HG03575 (cell line): ENCODE data around the gene PUS10.
"Not testable (repeated sequence)": the region's sequence is repeated elsewhere in the genome, so short reads cannot be mapped to it uniquely, and the experiment has no call there.

Source experiments
- ATAC-seq: cut with Tn5 transposase; IDR thresholded peaks from one replicate; pipeline ENCODE4 v1.9.1; 2021; ENCODE audit not compliant: unreplicated experiment, insufficient number of reproducible peaks, low FRiP score; ENCODE audit errors: extremely low read depth

Gene PUS10, protein sequence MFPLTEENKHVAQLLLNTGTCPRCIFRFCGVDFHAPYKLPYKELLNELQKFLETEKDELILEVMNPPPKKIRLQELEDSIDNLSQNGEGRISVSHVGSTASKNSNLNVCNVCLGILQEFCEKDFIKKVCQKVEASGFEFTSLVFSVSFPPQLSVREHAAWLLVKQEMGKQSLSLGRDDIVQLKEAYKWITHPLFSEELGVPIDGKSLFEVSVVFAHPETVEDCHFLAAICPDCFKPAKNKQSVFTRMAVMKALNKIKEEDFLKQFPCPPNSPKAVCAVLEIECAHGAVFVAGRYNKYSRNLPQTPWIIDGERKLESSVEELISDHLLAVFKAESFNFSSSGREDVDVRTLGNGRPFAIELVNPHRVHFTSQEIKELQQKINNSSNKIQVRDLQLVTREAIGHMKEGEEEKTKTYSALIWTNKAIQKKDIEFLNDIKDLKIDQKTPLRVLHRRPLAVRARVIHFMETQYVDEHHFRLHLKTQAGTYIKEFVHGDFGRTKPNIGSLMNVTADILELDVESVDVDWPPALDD

DNA sequence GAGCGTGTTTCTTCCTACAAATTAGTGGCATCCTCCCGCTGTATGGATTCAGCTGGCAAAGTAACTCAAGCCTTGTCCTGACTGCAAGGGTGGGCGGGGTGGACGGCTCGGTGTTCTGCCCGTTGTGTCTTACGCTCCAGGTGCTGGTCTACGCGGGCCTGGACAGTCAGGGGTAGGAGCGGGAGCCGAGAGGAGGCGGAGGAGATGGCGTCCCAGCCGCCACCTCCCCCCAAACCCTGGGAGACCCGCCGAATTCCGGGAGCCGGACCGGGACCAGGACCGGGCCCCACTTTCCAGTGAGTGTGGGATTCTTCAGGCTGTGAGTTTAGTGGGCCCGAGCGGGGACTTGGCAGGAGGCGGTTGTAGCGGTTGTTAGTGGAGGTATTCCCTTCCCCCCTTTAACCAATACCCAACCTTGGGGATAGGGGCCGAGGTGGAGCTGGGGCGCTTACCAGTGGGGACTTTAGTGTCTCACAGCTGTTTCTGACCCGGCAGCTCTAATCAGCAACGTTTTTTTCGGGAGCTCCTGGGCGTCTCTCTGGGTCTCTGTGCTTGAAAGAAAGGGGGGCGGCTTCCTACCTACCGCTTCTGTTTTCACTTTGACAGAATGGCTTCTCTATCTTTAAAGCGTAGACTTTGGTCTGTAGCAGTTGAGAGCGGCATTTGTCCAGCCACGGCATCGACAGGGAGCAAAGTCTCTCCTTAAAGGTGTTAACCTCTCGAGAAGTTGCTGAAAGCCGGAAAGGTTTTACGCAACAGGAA lies at the start of gene PUS10, which contains the start of gene PEX13:
PUS10 (minus strand) TSS at position 700 of the 762 bp plus-strand sequence. CDS start 6,365 bp downstream, outside the sequence.
PEX13 (plus strand) TSS at position 165 of the 762 bp plus-strand sequence; CDS start at position 205, 40 bp downstream.
- ATAC-seq = peak; percentile 38

GRCh38 chr2:61065714-61066709 lies 48.0 kb upstream of the PUS10 start, which contains the start of gene SANBR:
SANBR (plus strand) TSS chr2:61065871; CDS start chr2:61070351, 4,480 bp downstream.
- peak; percentile 75 for ATAC-seq

DNA sequence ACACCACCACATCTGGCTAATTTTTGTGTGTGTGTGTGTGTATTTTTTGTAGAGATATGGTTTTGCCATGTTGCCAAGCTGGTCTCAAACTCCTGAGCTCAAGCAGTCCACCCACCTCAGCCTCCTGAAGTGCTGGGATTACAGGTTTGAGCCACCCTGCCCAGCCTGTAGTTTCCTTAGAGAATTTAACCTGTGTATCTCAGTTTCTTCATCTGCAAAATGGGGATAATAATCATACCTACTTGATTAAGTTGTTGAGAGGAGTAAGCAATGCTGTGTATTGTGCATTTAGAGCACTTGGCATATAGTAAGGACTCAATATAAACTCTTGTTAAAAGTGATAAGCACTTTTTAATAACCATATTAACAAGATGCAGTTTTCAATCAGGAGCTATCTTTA lies 41.3 kb upstream of the PUS10 start:
- no peak for ATAC-seq

- ATAC-seq = no peak
These were observed 39.5 kb upstream of the PUS10 start for GRCh38 chr2:61057562-61057961.

GRCh38 chr2:61055557-61055956 lies 37.5 kb upstream of the PUS10 start:
- no peak for ATAC-seq

DNA sequence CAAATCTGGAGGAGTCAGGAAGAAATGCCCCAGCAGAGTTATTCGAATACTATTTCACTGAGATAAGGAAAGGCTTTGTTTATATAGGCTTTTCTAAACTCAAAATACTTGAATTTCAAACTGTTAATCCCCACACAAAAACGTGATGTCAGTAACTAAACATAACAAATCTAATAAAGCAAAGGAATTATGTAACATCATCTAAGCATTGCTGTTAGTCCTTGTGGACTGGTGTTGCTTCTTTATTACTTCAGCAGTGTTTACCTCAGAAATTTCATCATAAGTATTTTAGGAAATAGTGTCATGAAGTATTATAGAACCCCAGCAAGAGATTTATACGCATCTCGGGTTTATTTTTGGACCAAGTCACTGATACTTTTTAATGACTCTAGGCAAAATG lies 27.9 kb upstream of the PUS10 start:
- no peak for ATAC-seq

- no peak for ATAC-seq
These were observed 27.2 kb upstream of the PUS10 start for GRCh38 chr2:61045226-61045625.

DNA sequence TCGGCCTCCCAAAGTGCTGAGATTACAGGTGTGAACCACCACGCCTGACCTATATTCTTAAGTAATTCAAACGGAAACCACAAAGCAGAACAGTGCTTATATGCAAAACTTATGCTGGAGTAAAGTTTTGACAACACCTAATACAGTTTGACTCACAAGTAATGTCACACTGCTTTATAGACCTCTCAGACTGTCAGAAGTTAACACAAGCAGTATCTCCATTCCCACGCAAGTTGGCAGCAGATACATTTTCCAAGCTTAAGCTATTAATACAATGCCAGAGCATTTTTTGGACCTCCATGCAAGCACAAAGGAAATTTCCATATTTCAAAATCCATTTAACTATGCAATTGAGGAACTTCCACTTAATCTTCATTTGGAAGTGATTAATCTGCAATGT lies 26.6 kb upstream of the PUS10 start:
- no peak for ATAC-seq

GRCh38 chr2:61042807-61043206 lies 24.8 kb upstream of the PUS10 start:
- ATAC-seq = no peak

DNA sequence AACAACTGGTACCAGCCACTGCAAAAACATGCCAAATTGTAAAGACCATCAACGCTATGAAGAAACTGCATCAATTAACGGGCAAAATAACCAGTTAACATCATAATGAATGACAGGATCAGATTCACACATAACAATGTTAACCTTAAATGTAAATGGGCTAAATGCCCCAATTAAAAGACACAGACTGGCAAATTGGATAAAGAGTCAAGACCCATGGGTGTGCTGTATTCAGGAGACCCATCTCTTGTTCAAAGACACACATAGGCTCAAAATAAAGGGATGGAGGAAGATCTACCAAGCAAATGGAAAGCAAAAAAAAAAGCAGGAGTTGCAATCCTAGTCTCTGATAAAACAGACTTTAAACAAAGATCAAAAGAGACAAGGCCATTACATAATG lies 18.6 kb upstream of the PUS10 start:
- ATAC-seq = not testable (repeated sequence)

DNA sequence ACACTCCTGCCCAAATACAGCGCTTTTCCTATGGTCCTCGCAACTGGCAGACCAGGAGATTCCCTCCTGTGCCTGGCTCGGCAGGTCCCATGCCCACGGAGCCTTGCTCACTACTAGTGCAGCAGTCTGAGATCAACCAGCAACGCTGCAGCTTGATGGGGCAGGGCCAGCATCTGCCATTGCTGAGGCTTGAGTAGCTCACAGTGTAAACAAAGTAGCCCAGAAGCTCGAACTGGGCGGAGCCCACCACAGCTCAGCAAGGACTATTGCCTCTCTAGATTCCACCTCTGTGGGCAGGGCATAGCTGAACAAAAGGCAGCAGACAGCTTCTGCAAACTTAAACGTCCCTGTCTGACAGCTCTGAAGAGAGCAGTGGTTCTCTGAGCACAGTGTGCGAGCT lies 16.5 kb upstream of the PUS10 start:
- ATAC-seq = not testable (repeated sequence)

- ATAC-seq = no peak
These were observed 11.5 kb upstream of the PUS10 start for GRCh38 chr2:61029533-61029932.

DNA sequence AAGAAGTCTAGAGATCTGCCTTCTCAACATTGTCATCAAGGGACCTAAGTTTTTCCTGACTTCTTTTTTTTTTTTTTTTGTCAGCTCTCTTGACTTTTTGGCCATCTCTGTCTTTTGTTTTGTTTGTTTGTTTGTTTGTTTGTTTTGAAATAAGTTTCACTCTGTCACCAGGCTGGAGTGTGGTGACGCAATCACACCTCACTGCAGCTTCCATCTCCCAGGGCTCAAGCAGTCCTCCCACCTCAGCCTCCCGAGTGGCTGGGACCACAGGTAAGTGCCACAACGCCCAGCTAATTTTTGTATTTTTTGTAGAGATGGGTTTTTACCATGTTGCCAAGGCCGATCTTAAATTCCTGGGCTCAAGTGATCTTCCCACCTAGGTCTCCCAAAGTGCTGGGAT lies 5.6 kb upstream of the PUS10 start:
- ATAC-seq = no peak

DNA sequence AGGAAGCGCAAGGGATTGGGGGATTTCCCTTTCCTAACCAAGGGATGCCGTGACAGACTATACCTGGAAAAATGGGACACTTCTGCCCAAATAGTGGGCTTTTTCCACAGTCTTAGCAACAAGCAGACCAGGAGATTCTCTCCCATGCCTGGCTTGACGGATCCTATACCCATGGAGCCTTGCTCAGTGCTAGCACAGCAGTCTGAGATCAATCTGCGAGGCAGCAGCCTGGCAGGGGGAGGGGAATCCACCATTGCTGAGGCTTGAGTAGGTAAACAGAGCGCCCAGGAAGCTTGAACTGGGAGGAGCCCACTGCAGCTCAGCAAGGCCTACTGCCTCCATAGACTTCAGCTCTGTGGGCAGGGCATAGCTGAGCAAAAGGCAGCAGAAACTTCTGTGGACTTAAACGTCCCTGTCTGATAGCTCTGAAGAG lies 3.2 kb upstream of the PUS10 start:
- no peak for ATAC-seq

DNA sequence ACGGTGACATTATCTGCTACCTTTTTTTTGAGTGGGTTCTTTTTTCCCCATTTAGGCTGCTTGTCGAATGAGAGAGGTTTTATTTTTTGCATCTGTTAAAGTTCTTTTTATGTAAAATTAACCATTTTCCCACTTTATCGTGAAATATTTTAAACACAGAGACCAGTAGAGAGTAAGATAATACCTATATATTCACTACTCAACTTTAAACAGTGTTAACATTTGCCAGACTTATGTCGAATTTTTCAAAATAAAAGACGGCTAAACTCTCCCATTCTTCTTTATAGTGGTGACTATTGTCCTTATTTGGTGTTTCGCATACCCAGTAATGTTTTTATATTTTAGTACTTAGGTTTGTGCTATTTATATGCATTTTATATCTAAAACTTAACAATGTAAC lies 743 bp upstream of the PUS10 start:
- no peak for ATAC-seq

- no peak for ATAC-seq
These were observed 282 bp upstream of the PUS10 start for GRCh38 chr2:61018318-61018755.

GRCh38 chr2:61017003-61017555 lies 976 bp downstream of the PUS10 start:
- peak; percentile 47 for ATAC-seq

DNA sequence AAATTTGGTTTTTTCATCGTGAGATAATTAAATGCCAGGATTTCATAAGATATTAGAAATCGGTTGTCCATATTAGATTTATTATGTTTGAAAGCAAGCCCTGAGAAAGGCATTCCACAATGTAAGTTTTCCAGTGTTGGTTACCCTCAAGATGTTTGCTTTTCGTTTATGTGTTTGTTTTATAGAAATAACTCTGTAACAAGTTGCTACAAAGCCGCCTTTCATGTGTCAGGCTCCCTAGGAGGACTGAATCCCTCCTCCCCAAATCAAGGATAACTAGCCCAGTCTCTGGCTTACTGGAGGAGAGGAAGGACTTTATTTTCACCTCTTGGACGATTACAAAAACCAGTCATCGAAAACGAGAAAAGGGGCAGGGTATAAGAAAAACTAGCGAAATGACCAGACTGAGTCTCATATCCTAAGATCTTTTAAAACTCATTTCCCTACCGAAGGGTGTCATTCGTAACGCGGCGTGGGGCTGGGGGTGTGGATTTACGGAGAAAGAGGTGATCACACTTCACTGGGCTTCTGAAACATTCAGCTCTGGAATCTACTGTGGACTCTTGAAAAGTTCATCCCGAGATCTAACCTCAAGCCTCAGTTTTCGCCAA lies 1.6 kb downstream of the PUS10 start:
- ATAC-seq = no peak
